ENCODE results near the gene PIK3CD.

GRCh38 chr1:9705337-9706093 is 54.0 kb downstream of the PIK3CD start:
- TF ChIP-seq POLR2A (IDR thresholded peaks at IDR 0.05) (no peak), CTCF (IDR thresholded peaks at IDR 0.05) (no peak)

All from vagina (tissue), 2 donors.